A172 (cell line): ENCODE measurements around the gene SNU13. TPM values are rescaled to one million over a fixed set of nuclear protein-coding genes. Genes with fewer than 3 reads are reported as not detected.
"Not testable (repeated sequence)": the region's sequence is repeated elsewhere in the genome, so short reads cannot be mapped to it uniquely, and the experiment has no call there.

Experiments
- DNase-seq: peaks from one replicate; pipeline ENCODE4 v3.0.0-alpha.2; 2015; ENCODE audit warnings: low spot score
- total RNA-seq: library from RNA; depleted of rRNA; stranded (reverse); fragments of >200 nt; shearing (Covaris generic); gene quantifications from 2 replicates; pipeline ENCODE4 v1.2.3, GENCODE V29; 2014; rRNA removed

SNU13 gene
- total RNA-seq: 75.4 and 80.5 TPM in 2 replicates

DNA sequence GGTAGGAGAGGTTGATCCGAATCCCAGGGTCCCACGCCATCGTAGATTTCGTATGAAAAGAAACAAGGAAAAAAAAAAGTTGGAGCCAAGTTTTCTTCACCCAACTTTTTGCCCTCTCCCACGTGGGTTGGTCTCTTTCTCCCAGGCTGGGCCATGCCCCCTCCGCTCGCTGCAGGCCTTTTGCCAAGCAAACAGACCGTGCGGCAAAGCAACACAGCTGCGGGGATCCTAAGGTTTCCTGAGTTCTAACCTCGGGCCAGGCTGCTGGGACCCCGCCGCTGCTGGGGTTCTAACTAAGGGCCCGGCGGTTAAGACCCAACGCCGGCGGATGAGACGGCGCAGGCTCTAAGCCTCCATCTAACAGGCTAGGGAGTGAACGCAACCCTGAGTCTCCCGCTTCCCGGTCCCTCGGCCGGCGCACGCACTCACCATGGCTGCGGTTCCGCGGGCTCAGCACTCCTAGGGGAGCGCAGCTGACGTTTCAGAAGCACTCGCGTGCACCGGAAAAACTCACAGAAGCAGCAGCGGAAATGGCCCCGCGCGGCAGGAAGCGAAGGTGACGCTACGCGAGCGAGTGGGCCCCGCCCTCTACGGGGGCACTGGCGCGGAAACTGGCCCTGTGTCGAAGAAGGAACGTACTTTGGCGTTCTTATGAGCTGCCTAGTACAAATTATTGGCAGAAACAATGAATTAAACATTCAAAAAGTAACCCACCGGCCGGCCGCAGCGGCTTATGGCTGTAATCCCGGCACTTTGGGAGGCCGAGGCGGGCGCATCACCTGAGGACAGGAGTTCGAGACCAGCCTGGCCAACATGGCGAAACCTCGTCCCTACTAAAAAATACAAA lies at the start of gene SNU13:
TSS of gene SNU13 (minus strand) at position 503 of the 847 bp plus-strand sequence. CDS start at position 432, 71 bp downstream.
- peak; percentile 70 for DNase-seq

DNA sequence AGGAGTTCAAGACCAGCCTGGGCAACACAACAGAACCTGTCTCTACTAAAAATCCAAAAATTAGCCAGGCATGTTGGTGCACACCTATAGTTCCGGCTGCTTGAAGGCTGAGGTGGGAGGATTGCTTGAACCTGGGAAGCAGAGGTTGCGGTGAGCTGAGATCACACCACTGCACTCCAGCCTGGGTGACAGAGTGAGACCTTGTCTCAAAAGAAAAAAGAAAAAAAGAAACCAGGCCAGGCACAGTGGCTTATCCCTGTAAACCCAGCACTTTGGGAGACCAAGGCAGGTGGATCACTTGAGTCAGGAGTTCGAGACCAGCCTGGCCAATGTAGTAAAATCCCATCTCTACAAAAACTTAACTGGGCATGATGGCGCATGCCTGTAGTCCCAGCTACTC lies 44.6 kb upstream of the SNU13 start:
- DNase-seq: not testable (repeated sequence)

DNA sequence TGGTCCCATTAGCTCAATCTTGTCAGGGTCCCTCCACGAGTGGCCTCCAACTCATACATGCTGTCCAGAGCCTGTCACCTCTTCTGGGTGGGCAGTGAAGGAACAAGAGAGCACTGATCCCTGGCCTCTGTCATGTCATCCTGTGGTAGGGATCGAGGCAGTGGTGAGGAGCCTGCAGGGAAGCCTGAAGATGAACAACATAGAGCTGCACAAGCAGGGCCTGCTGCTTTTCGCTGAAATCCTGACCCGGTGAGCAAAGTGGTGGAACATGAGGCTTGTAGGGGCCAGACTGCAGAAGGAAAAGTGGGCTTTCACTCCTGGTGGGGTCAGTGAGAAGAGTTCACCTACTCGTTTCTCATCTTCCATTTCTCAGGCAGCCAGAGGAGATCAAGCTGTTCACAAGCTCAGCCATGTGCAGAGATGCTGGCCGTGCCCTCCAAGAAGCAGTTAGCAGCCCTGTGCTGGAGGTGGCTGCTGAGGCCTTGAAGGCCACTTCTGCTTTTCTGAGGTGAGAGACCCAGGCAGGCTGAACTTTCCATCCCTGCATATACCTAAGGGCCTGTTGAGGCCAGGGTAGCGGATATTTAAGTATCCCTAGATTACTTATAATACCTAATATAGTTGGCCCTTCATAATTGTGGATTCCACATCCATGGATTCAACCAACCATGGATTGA lies 43.6 kb upstream of the SNU13 start:
- no peak for DNase-seq

DNA sequence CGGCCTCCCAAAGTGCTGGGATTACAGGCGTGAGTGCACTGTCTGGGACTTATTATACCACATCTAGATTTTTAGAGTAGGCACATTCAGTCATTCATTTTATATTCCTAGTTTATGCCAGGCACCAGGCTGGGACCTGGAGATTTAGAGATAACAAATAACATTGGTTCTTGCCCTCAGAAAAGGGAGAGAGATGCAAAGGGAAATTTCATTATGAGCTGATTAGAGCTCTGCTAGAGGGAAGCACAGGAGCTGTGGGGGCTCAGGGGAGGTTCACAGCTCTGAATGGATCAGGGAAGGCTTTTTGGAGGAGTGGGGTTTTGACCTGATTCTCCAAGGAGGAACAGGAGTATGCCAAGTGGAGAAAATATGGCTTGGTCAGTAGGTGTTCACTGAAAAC lies 42.9 kb upstream of the SNU13 start:
- no peak for DNase-seq

DNA sequence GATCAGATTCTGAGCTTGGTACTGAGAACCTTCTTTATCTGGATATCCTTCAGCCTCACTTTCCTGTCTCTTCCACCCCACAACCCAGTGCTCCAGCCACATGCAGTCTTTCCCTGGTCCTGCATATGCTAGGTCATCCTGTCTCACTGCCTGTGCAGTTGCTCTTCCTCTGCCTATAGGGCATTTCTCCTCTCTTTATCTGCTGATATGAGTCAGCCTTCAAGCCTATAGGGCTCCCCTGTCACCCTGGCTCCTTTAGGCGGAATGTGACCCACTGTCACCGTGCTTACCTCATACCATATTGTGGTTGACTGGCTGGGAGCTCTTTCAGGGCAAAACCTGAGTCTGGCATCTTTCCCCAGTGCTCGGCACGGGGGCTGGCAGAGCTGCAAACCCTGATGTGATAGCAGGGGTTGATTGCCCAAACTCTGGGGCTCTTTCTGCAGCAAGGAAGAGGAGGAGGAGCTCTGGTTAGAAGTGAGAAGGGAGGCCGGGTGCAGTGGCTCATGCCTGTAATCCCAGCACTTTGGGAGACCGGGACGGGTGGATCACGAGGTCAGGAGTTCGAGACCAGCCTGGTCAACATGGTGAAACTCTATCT lies 36.9 kb upstream of the SNU13 start:
- peak; percentile 53 for DNase-seq

DNA sequence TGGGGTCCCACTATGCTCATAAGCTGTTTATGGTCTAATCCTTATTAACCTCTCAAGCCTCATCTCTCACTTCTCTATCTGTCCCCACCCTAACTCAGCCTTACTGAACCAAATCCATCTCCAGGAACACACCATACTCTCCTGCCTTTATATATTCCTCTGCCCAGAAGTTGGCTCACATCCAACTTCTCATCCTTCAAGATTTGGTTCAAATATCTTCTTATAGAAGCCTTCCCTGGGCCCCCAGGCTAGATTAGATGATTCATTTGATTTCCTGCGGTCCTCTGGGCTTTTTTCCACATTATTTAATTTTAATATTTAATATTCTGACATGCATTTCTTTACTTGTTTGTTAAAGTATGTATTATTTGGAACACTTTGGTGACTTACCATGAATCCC lies 33.8 kb upstream of the SNU13 start:
- DNase-seq: no peak

DNA sequence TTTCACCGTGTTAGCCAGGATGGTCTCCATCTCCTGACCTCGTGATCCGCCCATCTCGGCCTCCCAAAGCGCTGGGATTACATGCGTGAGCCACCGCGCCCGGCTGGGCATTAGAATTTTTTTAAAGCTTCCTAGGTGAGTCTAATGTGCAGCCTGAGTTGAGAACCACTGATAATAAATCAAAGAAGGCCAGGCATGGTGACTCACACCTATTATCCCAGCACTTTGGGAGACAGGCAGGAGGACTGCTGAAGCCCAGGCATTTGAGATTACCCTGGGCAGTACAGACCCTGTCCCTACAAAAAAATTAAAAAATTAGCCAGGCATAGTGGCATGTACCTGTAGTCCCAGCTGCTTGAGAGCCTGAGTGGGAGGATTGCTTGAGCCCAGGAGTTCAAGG lies 24.3 kb upstream of the SNU13 start:
- peak; percentile 62 for DNase-seq

DNA sequence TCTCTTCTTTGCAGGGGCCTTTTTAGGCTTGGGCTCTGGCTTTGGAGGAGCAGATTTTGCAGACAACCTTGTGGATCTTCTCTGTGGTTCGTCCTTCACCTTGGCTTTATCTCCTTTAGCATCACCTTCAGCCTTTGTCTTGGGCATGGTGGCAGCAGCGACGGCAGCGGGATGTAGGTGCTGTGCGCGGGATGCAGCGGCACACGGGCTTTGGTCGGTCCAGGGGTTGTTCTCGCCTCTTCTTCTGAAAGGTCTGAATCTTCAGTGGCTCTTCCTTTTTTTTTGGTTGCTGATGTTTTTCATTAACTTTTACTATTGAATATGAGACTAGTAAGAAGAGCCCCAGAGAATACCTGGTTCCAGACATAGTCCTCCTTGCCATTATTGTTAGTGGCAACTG lies 20.7 kb upstream of the SNU13 start:
- no peak for DNase-seq

DNA sequence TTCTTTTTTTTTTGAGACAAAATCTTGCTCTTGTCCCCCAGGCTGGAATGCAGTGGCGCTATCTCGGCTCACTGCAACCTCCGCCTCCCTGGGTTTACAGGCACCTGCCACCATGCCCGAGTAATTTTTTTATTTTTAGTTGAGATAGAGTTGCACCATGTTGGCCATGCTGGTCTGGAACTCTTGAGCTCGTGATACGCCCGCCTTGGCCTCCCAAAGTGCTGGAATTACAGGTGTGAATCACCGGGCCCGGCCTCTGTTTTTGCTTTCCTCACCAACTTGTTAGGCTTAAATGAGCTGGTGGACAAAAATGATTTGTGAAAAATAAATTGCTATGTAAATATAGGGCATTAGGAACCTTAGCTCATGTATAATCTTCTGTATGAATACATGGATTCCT lies 14.1 kb upstream of the SNU13 start:
- DNase-seq: no peak

DNA sequence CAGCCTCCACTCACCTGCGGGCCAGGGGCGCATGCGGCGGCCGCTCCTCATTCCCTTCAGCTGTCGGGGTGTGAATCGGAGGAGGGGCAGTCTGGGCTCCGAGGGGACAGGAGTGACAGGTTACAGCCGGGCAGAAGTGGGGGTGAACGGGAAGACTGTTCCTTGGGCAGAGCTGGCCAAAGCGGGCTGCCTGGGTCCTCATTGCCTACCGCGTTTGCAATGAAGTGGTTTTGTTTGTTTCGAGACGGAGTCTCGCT lies 11.4 kb upstream of the SNU13 start:
- DNase-seq: no peak

DNA sequence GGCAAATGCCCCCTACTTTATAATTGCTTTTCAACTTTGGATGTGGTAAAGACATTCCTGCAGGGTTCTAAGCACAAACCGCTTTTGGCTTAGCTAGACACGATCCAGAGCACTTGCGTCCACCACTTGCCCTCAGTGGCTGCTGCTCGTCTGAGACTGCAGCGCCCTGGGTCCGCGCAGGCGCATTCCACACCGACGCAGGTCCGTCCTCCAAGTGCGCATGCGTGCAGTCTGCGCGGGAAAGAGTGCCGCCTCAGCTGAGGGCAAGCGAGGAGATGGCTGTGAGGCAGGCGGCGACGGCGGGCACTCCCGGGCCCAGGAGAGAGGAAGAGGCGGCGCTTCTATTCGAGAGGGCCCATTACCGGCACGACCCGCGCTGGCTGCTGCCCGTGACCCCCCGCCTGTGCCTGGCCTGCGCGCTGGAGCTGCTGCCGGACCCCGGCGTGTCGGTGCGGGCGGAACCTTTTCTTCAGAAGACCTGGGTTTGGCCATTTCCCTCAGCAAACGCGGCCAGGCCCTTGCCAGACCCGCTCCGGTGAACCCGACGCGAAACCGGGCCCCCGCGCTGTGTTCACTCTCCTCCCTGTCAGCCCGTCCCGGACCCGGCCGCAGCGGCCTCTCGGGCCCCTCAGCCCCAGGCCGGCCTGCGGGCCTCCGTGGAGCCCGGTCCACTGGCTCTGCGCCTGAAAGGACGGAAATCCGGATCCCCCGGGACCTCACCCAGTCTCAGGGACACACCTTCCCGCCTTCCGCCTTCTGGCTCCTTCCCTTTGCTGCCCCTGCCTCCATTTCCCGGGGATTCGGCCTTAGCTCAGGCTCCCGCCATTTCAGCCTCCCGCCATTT lies 10.8 kb upstream of the SNU13 start, which contains the start of gene MEI1:
TSS of gene MEI1 (plus strand) at position 240 of the 844 bp plus-strand sequence. CDS start at position 276, 36 bp downstream.
- DNase-seq: no peak

DNA sequence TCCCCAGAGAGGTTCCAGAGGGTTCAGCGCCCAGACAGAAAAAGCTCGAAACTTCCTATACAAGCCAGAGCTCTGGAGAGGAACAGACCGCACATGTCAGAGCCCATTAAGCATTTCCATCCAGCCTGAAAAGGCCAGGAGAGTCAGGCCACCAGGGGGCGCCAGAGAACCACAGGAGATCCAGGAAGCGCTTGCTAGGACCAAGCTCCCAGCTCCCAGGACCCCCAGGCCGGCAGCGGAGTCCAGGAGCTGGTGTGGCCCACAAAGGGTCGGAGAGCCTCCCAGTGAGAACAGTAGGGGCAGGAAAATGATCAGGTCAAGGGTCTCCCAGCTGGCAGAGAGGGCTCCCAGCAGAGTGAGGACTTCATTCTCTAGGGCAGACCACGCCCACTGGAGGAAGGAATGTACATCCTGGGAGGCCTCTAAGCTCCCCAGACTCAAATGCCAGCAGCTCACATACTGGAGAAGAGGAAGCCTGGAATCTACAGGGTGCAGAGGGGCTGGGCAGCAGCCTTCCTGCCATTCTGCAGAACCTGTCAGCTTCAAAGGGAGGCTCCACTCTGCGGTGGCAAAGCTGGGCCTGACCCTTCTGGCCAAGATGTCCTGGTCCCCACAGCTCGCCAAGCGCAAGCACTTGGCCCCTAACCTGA lies 8.6 kb upstream of the SNU13 start:
- peak; percentile 73 for DNase-seq

DNA sequence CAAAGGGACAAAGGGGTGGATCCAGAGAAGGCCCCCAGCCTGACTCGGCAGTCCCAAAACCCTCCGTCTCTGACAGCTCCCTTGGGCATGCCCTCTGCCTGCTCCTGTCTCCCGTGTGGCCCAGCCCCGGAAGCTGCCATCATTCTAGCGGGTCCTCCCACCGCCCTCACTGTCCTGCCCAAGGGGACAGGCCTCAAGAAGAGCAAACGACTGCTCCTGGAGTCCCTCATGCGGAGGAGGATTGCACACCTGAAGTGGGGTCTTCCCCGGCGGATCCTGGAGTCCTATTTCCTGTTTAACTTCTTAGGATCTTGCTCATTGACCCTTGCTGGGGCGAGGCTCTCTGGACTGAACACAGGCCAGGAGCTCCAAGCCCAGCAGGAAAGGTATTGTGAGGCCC lies 8.0 kb upstream of the SNU13 start:
- DNase-seq: no peak

DNA sequence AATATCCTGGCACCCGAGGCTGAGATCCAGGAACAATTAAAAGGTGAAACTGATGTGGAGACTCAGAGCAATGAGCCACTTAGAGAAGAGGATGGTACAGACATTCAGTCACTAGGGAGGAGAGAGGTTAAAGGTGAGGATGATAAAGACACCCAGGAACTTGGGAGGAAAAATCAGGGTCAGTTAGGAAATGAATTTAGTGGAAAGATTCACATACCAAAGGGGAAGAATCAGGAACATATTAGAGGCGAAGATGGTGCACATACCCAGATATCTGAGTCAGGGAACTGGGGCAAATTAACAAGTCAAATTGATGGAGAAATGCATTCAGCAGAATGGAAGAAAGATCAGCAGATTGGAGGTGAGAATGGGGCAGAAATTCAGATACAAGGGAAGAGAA lies 6.5 kb upstream of the SNU13 start:
- no peak for DNase-seq

DNA sequence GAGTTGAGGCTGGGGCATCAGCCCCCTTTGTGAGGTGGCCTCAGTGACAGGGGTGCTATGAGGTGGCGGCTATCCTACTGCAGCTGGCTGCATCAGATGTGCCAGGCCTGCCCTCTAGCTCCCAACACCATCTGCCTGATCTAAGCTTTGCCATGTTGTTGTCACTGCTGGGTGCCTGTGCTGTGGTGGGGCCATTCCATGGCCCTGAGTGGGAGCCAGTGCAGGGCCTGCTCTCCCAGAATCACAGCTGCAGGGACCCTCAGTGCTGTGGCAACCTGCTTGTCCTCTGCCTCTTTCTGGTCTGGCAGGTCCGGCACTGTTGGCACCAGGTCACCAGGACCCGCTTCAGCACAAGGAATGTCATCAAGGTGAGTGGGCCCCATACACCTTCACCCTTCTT lies 1.8 kb upstream of the SNU13 start:
- no peak for DNase-seq

DNA sequence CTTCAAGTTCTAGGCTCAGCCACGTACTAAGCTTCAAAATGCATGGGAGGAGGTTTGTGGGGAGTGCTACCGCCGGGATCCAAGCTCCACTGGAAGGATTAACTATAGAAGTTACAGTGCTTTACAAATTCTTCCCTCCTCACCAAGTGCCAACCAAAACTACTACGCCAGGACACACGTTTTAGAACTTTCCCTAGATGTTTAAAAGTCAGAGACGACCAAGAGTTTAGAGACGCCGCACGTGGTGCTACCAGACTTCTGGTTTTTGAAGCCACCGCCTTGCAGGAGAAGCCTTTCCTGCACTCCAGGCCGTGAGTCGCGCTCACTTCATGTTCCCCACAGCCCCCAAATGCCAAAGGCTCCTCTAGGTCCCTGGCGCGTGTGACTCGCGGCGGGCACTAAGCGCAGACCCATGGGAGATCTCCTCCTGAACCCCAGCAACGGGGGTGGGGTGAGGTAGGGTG lies 734 bp downstream of the SNU13 start:
- peak; percentile 10 for DNase-seq

DNA sequence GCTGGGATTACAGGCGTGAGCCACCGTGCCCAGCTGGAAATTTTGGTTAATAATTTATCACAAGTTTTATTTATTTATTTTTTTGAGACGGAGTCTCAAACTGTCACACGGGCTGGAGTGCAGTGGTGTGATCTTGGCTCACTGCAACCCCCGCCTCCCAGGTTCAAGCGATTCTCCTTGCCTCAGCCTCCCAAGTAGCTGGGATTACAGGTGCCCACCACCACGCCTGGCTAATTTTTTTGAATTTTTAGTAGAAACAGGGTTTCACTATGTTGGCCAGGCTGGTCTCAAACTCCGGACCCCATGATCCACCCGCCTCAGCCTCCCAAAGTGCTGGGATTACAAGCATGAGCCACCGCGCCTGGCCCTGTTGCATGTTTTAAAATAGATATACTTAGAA lies 1.8 kb downstream of the SNU13 start:
- not testable (repeated sequence) for DNase-seq

DNA sequence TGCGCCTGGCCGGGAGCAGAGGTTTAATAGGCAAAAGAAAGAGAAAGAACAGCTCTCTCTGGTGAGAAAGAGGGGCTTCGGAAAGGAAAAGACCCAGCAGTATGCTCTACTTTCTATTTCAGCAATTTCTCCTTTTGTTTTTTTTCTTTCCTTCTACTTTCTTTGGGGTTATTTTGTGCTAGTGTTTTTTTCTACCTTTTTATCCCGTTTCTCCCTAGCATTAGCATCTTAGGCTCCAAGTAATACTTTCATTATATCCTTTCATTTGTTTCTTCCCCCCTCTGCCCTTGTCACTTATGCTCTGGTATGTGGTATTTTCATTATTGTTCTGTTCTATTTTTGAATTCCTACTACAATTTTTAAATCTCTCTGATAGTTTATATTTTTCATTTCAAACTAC lies 4.5 kb downstream of the SNU13 start:
- no peak for DNase-seq

DNA sequence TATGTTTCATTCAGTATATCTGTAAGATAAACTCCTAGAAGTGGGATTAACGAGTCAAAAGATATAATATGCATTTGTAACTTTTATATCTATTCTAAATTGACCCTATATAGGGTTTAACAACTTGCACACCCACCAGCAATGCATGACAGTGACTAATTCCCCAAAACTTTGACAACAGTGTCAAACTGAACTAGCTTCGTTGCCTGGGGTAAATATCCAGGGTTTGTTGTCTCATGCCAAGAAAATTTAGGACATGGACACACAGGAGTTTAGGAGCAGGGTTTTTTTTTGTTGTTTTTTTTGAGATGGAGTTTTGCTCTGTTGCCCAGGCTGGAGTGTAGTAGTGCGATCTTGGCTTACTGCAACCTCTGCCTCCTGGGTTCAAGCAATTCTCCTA lies 5.1 kb downstream of the SNU13 start:
- DNase-seq: no peak

DNA sequence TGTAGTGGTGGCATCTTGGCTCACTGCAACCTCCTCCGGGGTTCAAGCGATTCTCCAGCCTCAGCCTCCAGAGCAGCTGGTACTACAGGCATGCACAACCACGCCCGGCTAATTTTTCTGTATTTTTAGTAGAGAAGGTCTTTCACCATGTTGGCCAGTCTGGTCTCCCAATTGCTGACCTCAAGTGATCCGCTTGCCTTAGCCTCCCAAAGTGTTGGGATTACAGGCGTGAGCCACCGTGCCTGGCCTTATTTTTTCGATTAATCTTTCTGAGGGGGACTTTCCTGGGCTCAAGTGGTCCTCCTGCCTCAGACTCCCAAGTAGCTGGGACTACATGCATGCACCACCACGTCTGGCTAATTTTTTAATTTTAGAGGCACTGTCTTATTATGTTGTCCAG lies 5.6 kb downstream of the SNU13 start:
- DNase-seq: no peak

DNA sequence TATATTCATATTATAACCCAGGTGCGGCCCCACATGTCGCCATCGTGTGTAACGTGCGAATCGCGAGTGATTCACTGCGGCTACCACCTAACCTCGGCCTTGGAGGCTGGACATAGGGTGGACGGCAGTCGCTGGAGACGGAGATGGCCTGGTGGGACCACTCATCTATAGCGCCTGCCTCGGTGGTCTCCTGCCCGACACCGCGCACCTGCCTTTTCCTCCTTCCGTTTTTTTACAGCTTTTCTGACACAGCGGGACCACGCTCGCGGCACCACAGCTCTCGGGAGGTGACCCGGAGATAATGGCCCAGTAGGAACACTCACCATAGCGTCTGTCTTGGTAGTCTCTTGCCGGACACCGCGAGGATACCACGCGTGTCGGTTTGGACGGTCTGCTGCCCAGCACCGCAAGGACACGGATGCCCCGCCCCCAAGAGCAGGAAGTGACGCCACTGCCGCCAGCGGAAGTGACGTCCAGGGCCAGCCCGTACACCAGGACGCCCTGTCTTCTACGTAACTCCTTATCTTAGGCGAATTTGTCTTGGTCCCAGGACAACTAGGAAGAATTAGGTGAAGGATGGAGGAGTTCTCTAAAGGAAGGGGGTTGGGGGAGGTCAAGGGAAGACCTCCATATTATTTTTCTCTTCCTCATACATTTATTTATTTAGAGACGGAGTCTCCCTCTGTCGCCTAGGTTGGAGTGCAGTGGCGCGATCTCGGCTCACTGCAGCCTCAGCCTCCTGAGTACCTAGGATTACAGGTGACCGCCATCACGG lies 6.4 kb downstream of the SNU13 start:
- no peak for DNase-seq
